Fibroblast of mammary gland (primary cell): ENCODE results near the gene FERD3L.

Experiments
- DNase-seq: peaks from one replicate; pipeline ENCODE4 v3.0.0-alpha.2; 2010; ENCODE audit warnings: low read depth
- H3K4me3 ChIP-seq: 2 replicates; pipeline ENCODE4 v1.5.1; 2011; ENCODE audit warnings: low read depth, mild to moderate bottlenecking, low read length, moderate library complexity; ENCODE audit not compliant: control insufficient read depth
- CTCF ChIP-seq: conservative IDR thresholded peaks from 2 replicates; pipeline ENCODE4 v1.5.1; 2011; ENCODE audit warnings: low read depth, low read length, inconsistent platforms; ENCODE audit not compliant: control insufficient read depth, insufficient read depth

The FERD3L gene

GRCh38 chr7:19110776-19111175 is 34.4 kb downstream of the FERD3L start:
- no peak overlapping the region for H3K4me3 ChIP-seq
- no peak for TF ChIP-seq CTCF
- DNase-seq = peak; percentile 49

GRCh38 chr7:19110026-19110730 is 35.0 kb downstream of the FERD3L start:
- no peak overlapping the region for H3K4me3 ChIP-seq
- no peak for TF ChIP-seq CTCF
- peak; percentile 31 for DNase-seq

- no peak for DNase-seq
- TF ChIP-seq CTCF = no peak
- no peak overlapping the region for H3K4me3 ChIP-seq
Measured at GRCh38 chr7:19109000-19109946, 35.9 kb downstream of the FERD3L start.

GRCh38 chr7:19107356-19108146 is 37.7 kb downstream of the FERD3L start:
- H3K4me3 ChIP-seq = peak overlapping the region; percentile 67
- peak; percentile 83 for DNase-seq
- no peak for TF ChIP-seq CTCF

GRCh38 chr7:19107081-19107355 is 38.2 kb downstream of the FERD3L start:
- no peak for TF ChIP-seq CTCF
- peak overlapping the region; percentile 67 for H3K4me3 ChIP-seq
- no peak for DNase-seq

- DNase-seq = peak; percentile 54
- no peak for TF ChIP-seq CTCF
- H3K4me3 ChIP-seq = peak overlapping the region; percentile 67
Measured at GRCh38 chr7:19106241-19107080, 38.8 kb downstream of the FERD3L start.
